T47D (cell line): ENCODE results near the gene SPATA6L.
"Not testable (repeated sequence)": the region's sequence is repeated elsewhere in the genome, so short reads cannot be mapped to it uniquely, and the experiment has no call there.

Experiments
- DNase-seq, 2 experiments: peaks; one replicate each; pipeline versions ENCODE4 v3.0.0 to v3.0.0-alpha.2; 2011 to 2012; ENCODE audit warnings: low read depth in 1 of 2, low spot score in 1 of 2
- JUND ChIP-seq: IDR thresholded peaks from 2 replicates; pipeline ENCODE4 v1.6.1; 2012; ENCODE audit warnings: low read depth
- in situ Hi-C: cut with HindIII; loops from 2 replicates; pipeline ENCODE4 v1.10.0; 2016; ENCODE audit warnings: low sequenced_read_pairs, low pct_unique_long_range_greater_than_20kb

SPATA6L gene

GRCh38 chr9:4614627-4615026, 51.7 kb downstream of the SPATA6L start:
- in situ Hi-C loops: no loop called here
- no peak for TF ChIP-seq JUND
- no peak for DNase-seq

DNA sequence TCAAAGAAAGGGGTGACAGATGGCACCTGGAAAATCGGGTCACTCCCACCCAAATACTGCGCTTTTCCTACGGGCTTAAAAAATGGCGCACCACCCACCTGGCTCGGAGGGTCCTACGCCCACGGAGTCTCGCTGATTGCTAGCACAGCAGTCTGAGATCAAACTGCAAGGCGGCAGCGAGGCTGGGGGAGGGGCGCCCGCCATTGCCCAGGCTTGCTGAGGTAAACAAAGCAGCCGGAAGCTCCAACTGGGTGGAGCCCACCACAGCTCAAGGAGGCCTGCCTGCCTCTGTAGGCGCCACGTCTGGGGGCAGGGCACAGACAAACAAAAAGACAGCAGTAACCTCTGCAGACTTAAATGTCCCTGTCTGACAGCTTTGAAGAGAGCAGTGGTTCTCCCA, 60.2 kb downstream of the SPATA6L start:
- in situ Hi-C loops, DNase-seq: not testable (repeated sequence)

DNA sequence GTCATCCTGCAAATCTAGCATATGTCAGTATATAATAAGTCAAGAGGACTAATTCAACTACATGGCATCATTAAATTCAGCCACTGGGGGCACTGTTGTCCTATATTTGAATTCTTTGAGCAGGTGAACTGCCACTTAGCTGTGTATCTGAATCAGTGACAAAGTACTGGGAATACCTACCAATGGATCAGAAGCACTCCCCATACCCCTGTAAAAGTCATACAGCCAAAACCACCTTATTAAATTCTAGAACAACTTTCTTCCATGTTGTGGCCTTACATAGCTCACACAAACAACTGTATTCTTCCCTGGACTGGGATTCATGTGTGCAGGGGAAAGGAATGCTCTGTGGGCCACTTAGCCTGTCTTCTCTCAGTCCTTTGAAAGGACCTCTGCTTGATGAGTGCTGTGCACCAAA, 61.6 kb downstream of the SPATA6L start:
- in situ Hi-C loops: no loop called here
- no peak for TF ChIP-seq JUND
- peak; percentile 73 to 84 for DNase-seq

GRCh38 chr9:4603830-4604229, 62.5 kb downstream of the SPATA6L start:
- in situ Hi-C loops: no loop called here
- no peak for TF ChIP-seq JUND
- DNase-seq: no peak

DNA sequence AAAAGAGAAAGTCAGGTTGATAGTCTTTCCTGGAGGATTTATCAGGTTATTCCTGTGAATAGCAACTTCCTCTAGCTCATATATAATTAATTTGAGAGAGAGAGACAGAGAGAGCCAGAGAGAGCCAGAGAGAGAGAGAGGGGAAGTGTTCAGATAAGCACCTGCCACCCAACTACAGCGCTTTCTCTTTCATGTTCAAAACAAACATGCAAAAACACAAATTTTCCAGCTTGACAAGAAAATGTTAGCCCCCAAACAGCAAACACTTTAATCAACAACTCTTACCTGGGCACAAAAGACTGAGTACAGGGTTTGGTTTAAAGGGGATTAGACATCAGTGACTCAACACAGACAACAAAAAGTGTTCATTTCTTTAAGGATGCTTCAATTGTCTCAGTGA, 65.9 kb downstream of the SPATA6L start:
- in situ Hi-C loops: no loop called here
- no peak for DNase-seq
- no peak for TF ChIP-seq JUND

GRCh38 chr9:4596165-4596922, 69.9 kb downstream of the SPATA6L start:
- no peak for DNase-seq
- in situ Hi-C loops: no loop called here
- no peak for TF ChIP-seq JUND

DNA sequence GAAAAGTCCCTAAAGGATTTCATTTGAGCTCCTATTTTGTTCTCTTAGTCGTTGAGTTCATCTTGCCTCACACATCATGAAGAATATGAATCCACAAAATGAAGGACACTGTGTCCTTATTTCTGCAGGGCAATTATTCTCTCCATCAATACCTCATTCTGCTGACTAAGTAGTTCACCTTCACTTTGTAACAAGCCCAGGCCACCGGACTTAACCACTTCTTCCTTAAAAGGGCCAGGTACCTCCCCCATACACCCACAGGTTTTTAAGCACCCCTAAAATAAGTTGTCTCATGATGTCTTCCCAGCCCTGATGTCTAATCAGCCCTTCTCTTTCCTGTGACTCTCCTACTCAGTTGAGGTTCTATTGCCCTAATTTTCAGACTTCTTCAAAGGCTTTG, 71.3 kb downstream of the SPATA6L start:
- in situ Hi-C loops: no loop called here
- no peak for DNase-seq

DNA sequence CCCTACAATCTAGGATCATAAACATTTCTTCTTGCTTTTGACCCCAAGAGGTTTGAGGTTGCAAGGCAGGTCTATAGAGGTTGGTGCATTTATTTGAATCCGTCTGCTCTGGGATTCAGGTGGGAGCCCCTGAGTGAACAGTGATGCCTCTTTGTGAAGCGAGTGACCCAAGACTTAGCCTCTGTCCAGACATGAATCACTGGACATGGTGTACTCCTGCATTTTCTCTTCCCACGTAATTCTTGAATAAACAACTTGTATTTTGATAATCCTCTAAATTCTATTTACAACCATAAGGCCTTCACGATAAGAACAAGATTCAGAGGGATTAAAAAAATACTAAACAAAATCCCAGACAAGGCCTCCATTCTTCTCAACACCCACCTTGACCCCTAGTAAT, 71.7 kb downstream of the SPATA6L start:
- in situ Hi-C loops: no loop called here
- DNase-seq: no peak
- no peak for TF ChIP-seq JUND

More for the DNA sequence above, 71.3 kb downstream of the SPATA6L start:
- no peak for TF ChIP-seq JUND

DNA sequence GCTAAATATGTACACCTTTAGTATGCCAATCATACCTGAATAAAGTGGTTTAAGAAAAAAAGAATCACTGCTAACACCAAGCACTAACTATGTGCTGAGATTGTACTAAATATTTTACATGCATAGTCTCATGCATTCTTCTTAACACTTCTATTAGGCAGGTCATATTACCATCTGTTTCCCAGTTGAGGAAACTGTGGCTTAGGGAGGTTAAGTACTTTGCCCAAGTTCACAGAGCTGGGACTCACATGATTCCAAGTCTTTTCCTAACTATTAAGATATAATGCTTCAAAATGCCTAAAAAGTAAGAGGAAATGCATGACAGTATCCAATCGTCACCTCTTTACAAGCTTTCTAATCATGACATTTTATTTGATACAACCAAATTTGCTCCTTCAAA, 73.4 kb downstream of the SPATA6L start:
- no peak for DNase-seq
- TF ChIP-seq JUND: no peak
- in situ Hi-C loops: no loop called here

DNA sequence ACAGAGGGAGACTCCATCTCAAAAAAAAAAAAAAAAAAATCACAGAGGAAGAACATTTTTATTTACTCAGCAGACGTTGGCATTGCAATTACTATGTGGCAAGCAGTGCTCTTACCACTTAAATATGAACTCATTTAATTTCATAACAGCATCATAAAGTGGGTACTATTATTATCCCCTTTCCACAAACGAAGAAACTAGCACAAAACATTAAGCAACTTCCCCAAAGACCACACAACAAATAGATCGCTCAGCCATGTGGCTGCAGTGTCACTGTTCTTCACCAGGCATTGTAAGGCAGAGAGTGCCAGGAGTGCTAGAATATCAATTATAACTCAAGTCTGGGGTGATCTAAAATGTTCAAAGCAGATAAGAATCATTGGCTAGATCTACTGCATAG, 74.0 kb downstream of the SPATA6L start:
- no peak for DNase-seq
- in situ Hi-C loops: no loop called here
- TF ChIP-seq JUND: no peak

DNA sequence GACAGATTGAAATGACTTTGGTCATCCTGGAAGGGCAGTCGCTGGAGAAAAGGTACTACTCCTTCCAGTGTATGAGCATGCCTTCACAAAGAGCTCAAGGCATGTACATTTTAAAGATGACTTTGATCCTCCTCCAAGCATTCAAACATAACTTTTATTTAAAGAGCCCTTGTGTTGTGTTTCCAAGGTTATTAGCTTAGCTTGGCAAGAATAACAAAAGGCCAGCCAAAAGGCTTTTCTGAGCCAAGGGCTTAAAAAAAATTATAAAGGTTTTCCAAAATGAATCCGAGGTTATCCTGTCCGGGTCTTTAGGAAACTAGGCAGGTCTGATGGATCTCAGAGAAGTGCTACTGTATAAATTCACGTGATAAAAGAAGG, 75.2 kb downstream of the SPATA6L start:
- no peak for TF ChIP-seq JUND
- no peak for DNase-seq
- in situ Hi-C loops: no loop called here

- no peak for DNase-seq
- TF ChIP-seq JUND: no peak
- in situ Hi-C loops: no loop called here
Measured at GRCh38 chr9:4590430-4591122, 75.7 kb downstream of the SPATA6L start.

GRCh38 chr9:4588721-4589120, 77.6 kb downstream of the SPATA6L start:
- DNase-seq: no peak
- in situ Hi-C loops: no loop called here
- TF ChIP-seq JUND: no peak

GRCh38 chr9:4585135-4585534, 81.1 kb downstream of the SPATA6L start:
- peak in 1 of 2 experiments; percentile 22 for DNase-seq
- no peak for TF ChIP-seq JUND
- in situ Hi-C loops: no loop called here
